CD8-positive, alpha-beta memory T cell (primary cell): Measurements from ENCODE around the gene SPAG4. TPM values are rescaled to one million over a fixed set of nuclear protein-coding genes. Genes with fewer than 3 reads are reported as not detected.

Experiments
- CTCF ChIA-PET: fragments of 350-600 bp; sonication (Branson Sonifier 250); formaldehyde crosslinking; loops from one replicate; lab custom pipeline; 2021; ENCODE audit warnings: antibody characterized with exemption; lab: Charles Lee
- POLR2A ChIA-PET: fragments of 350-600 bp; sonication (Branson Sonifier 250); formaldehyde crosslinking; loops from one replicate; lab custom pipeline; 2021; ENCODE audit warnings: antibody characterized with exemption; lab: Charles Lee
- DNase-seq, 5 donors: peaks; one replicate each; pipeline versions ENCODE4 v3.0.0 to v3.0.0-alpha.2; 2020 to 2022; ENCODE audit warnings: mixed read lengths in 1 of 5
- H3K27ac ChIP-seq: one replicate; pipeline ENCODE4 v1.7.0; 2013; ENCODE audit warnings: low read depth, mild to moderate bottlenecking, low read length, moderate library complexity
- H3K27me3 ChIP-seq: 2 replicates; pipeline ENCODE4 v1.7.0; 2013; ENCODE audit warnings: low read length, mild to moderate bottlenecking; ENCODE audit not compliant: insufficient read depth, poor library complexity, severe bottlenecking
- H3K36me3 ChIP-seq: 2 replicates; pipeline ENCODE4 v1.7.0; 2013; ENCODE audit warnings: mild to moderate bottlenecking, low read length, moderate library complexity; ENCODE audit not compliant: insufficient read depth
- H3K4me1 ChIP-seq: 2 replicates; pipeline ENCODE4 v1.7.0; 2013; ENCODE audit warnings: mild to moderate bottlenecking, low read length, moderate library complexity; ENCODE audit not compliant: insufficient read depth
- H3K4me3 ChIP-seq: 2 replicates; pipeline ENCODE4 v1.7.0; 2013; ENCODE audit warnings: mild to moderate bottlenecking, low read length
- H3K9me3 ChIP-seq: 2 replicates; pipeline ENCODE4 v1.7.0; 2013; ENCODE audit warnings: mild to moderate bottlenecking, low read length
- H3K27ac Mint-ChIP-seq, 8 donors: one replicate each; pipeline ENCODE4 v1.8.0; 2020 to 2021; ENCODE audit warnings: mixed read lengths in 8 of 8, mild to moderate bottlenecking in 6 of 8, inconsistent platforms in 3 of 8, moderate library complexity in 3 of 8
- H3K27me3 Mint-ChIP-seq, 2 donors: one replicate each; pipeline ENCODE4 v1.8.0; 2020 to 2021; ENCODE audit warnings: mixed read lengths in 2 of 2, mild to moderate bottlenecking in 1 of 2, moderate library complexity in 1 of 2
- H3K36me3 Mint-ChIP-seq, 3 donors: one replicate each; pipeline ENCODE4 v1.8.0; 2020 to 2021; ENCODE audit warnings: mixed read lengths in 3 of 3, inconsistent platforms in 1 of 3, mild to moderate bottlenecking in 1 of 3
- H3K4me1 Mint-ChIP-seq, 3 donors: one replicate each; pipeline ENCODE4 v1.8.0; 2020 to 2021; ENCODE audit warnings: mixed read lengths in 3 of 3, inconsistent platforms in 1 of 3, mild to moderate bottlenecking in 1 of 3
- H3K4me3 Mint-ChIP-seq, 7 donors: one replicate each; pipeline ENCODE4 v1.8.0; 2020 to 2021; ENCODE audit warnings: mixed read lengths in 7 of 7, mild to moderate bottlenecking in 6 of 7, moderate library complexity in 4 of 7, inconsistent platforms in 2 of 7
- H3K9me3 Mint-ChIP-seq, 5 donors: one replicate each; pipeline ENCODE4 v1.8.0; 2020 to 2022; ENCODE audit warnings: mixed read lengths in 5 of 5, mild to moderate bottlenecking in 3 of 5, moderate library complexity in 2 of 5, inconsistent platforms in 1 of 5
- polyA plus RNA-seq: library from polyadenylated mRNA; unstranded; fragments of 300-500 nt; fragmentation: Illumina TruSeq; gene quantifications from one replicate; pipeline ENCODE4 v1.2.3, GENCODE V29; 2021
- total RNA-seq, 2 experiments: library from RNA; stranded (reverse); gene quantifications; one replicate each; pipeline ENCODE4 v1.2.3, GENCODE V29; 2021

SPAG4 gene
- total and polyA plus RNA-seq, 3 experiments from 2014 or later = 1.1 to 2.1 (median 2.1) TPM

- peaks cover 0 to 8% of the 10 kb centered on the region in 2 donors for H3K27me3 Mint-ChIP-seq
- DNase-seq = peak in 2 of 5 donors; percentile 18 to 56
- peak overlapping the region; percentile 67 for H3K27ac ChIP-seq
- H3K4me1 Mint-ChIP-seq = peaks cover 25 to 49% (median 32%) of the 10 kb centered on the region in 3 donors
- H3K9me3 Mint-ChIP-seq = no peaks in the 10 kb centered on the region
- H3K4me3 Mint-ChIP-seq = peak overlapping the region; percentile 83 to 95 (median 92)
- peak overlapping the region; percentile 63 to 98 (median 86) for H3K27ac Mint-ChIP-seq
- no peaks in the 10 kb centered on the region for H3K9me3 ChIP-seq
- peaks cover 26% of the 10 kb centered on the region for H3K4me1 ChIP-seq
- peak overlapping the region; percentile 66 for H3K4me3 ChIP-seq
- CTCF ChIA-PET = interaction anchor here (0.7 to 6.5 kb wide), 24 partner anchors 8 to 336 kb away, joined by 3 to 55 read pairs (median 4); partner anchors contain the start of genes CPNE1, NFS1, RBM12 and RBM39
- H3K36me3 Mint-ChIP-seq = peaks cover 0 to 4% (median 2%) of the 10 kb centered on the region in 3 donors
- no peaks in the 10 kb centered on the region for H3K36me3 ChIP-seq
- H3K27me3 ChIP-seq = no peaks in the 10 kb centered on the region
- POLR2A ChIA-PET = interaction anchor here (1.0 to 4.9 kb wide), 5 partner anchors 17 to 335 kb away, joined by 4 to 57 read pairs (median 5); partner anchors contain the start of genes CPNE1, RBM12, RBM39 and SCAND1
Observed at GRCh38 chr20:35618263-35619131, 2.9 kb downstream of the SPAG4 start.

GRCh38 chr20:35619196-35620095, 3.8 kb downstream of the SPAG4 start:
- no peaks in the 10 kb centered on the region for H3K9me3 Mint-ChIP-seq
- peaks cover 25 to 49% (median 32%) of the 10 kb centered on the region in 3 donors for H3K4me1 Mint-ChIP-seq
- no peaks in the 10 kb centered on the region for H3K27me3 ChIP-seq
- peak overlapping the region; percentile 83 to 95 (median 92) for H3K4me3 Mint-ChIP-seq
- DNase-seq = peak; percentile 64 to 78 (median 74)
- H3K27me3 Mint-ChIP-seq = peaks cover 0 to 8% of the 10 kb centered on the region in 2 donors
- H3K4me1 ChIP-seq = peaks cover 26% of the 10 kb centered on the region
- POLR2A ChIA-PET = interaction anchor here (0.6 to 4.9 kb wide), 8 partner anchors 18 to 334 kb away, joined by 3 to 57 read pairs (median 4); partner anchors contain the start of genes CPNE1, RBM12, RBM39 and SCAND1
- H3K9me3 ChIP-seq = no peaks in the 10 kb centered on the region
- no peaks in the 10 kb centered on the region for H3K36me3 ChIP-seq
- CTCF ChIA-PET = interaction anchor here (0.7 to 6.5 kb wide), 26 partner anchors 9 to 335 kb away, joined by 3 to 55 read pairs (median 4); partner anchors contain the start of genes CPNE1, NFS1, RBM12 and RBM39
- no peak overlapping the region for H3K27ac ChIP-seq
- H3K27ac Mint-ChIP-seq = peak overlapping the region; percentile 78 to 98 (median 83)
- peaks cover 0 to 4% (median 2%) of the 10 kb centered on the region in 3 donors for H3K36me3 Mint-ChIP-seq
- H3K4me3 ChIP-seq = peak overlapping the region; percentile 66

GRCh38 chr20:35620818-35621559, 5.4 kb downstream of the SPAG4 start:
- POLR2A ChIA-PET = interaction anchor here (0.7 kb wide), 1 partner anchor 114 kb away, joined by 3 read pairs; no protein-coding TSS in a partner anchor
- H3K27ac Mint-ChIP-seq = peak overlapping the region; percentile 45 to 98 (median 71)

GRCh38 chr20:35621560-35621946, 5.9 kb downstream of the SPAG4 start:
- H3K4me1 ChIP-seq = peaks cover 21% of the 10 kb centered on the region
- Mint-ChIP-seq H3K9me3 (no peaks in the 10 kb centered on the region), H3K4me3 (no peak overlapping the region), H3K4me1 (peaks cover 18 to 37% (median 28%) of the 10 kb centered on the region in 3 donors), H3K36me3 (peaks cover 4 to 20% (median 8%) of the 10 kb centered on the region in 3 donors), H3K27me3 (peaks cover 0 to 1% of the 10 kb centered on the region in 2 donors), H3K27ac (peak overlapping the region in 5 of 8 donors; percentile 35 to 76 (median 70))
- CTCF ChIA-PET = interaction anchor here (0.9 to 6.5 kb wide), 5 partner anchors 9 to 158 kb away, joined by 3 to 55 read pairs (median 3); no protein-coding TSS in a partner anchor
- H3K9me3 ChIP-seq = no peaks in the 10 kb centered on the region
- DNase-seq = no peak
- H3K27me3 ChIP-seq = no peaks in the 10 kb centered on the region
- H3K4me3 ChIP-seq = no peak overlapping the region
- H3K36me3 ChIP-seq = peaks cover 3% of the 10 kb centered on the region
- POLR2A ChIA-PET = interaction anchor here (0.7 kb wide), 1 partner anchor 113 kb away, joined by 3 read pairs; no protein-coding TSS in a partner anchor
- H3K27ac ChIP-seq = no peak overlapping the region

More at GRCh38 chr20:35620818-35621559, 5.4 kb downstream of the SPAG4 start:
- H3K9me3 Mint-ChIP-seq = no peaks in the 10 kb centered on the region
- Histone ChIP-seq H3K36me3 (no peaks in the 10 kb centered on the region), H3K4me1 (peaks cover 21% of the 10 kb centered on the region), H3K9me3 (no peaks in the 10 kb centered on the region), H3K27me3 (no peaks in the 10 kb centered on the region), H3K27ac (no peak overlapping the region), H3K4me3 (no peak overlapping the region)
- no peak for DNase-seq
- peak overlapping the region in 2 of 7 donors; percentile 7 to 54 for H3K4me3 Mint-ChIP-seq
- peaks cover 4 to 15% (median 8%) of the 10 kb centered on the region in 3 donors for H3K36me3 Mint-ChIP-seq
- CTCF ChIA-PET = interaction anchor here (0.9 to 6.5 kb wide), 5 partner anchors 10 to 157 kb away, joined by 3 to 55 read pairs (median 3); no protein-coding TSS in a partner anchor
- peaks cover 22 to 41% (median 28%) of the 10 kb centered on the region in 3 donors for H3K4me1 Mint-ChIP-seq
- H3K27me3 Mint-ChIP-seq = peaks cover 0 to 4% of the 10 kb centered on the region in 2 donors

DNA sequence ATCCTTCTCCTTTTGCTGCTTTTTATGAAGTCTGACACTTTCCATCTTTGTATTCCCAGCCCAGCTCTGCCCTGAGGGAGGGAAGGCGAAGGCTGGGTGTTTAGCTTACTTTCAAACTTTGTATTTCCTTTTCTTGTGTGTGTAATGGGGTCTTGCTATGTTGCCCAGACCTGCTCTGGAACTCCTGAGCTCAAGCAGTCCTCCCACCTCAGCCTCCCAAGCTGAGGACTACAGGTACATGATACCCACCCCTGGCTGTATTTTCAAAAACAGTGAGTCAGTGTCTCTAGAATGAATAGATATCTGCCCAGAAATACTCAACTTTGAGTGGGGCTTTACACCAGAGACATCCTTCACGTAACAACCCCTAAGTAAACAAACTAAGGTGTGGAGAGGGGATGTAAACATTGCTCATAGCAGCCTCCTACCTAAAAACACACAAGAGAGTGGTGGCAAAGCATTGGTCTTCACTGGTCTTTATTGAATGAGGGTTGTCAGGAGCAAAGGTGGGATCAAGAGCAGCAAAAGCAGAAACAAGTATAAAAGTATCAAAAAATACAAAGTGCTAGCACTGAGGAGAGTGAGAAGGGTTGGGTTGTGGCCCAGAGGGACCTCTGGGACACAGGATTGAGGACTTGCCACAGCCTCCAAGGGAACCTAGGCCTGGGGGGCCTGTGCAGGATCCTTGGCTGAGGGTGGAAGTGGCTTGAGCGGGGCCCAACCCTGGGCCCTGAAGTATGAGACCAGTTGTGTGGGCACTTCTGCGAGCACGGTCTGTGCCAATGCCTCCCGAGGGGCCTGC, 10.2 kb downstream of the SPAG4 start:
- no peaks in the 10 kb centered on the region for H3K4me1 Mint-ChIP-seq
- Histone ChIP-seq H3K4me1 (no peaks in the 10 kb centered on the region), H3K9me3 (no peaks in the 10 kb centered on the region), H3K27ac (no peak overlapping the region), H3K36me3 (peaks cover 19% of the 10 kb centered on the region), H3K4me3 (no peak overlapping the region), H3K27me3 (no peaks in the 10 kb centered on the region)
- H3K9me3 Mint-ChIP-seq = no peaks in the 10 kb centered on the region
- ChIA-PET POLR2A (no interaction called here), CTCF (no interaction called here)
- DNase-seq = no peak
- peaks cover 4 to 56% (median 14%) of the 10 kb centered on the region in 3 donors for H3K36me3 Mint-ChIP-seq
- H3K4me3 Mint-ChIP-seq = no peak overlapping the region
- H3K27me3 Mint-ChIP-seq = no peaks in the 10 kb centered on the region
- H3K27ac Mint-ChIP-seq = peak overlapping the region in 7 of 8 donors; percentile 2 to 88 (median 56)

DNA sequence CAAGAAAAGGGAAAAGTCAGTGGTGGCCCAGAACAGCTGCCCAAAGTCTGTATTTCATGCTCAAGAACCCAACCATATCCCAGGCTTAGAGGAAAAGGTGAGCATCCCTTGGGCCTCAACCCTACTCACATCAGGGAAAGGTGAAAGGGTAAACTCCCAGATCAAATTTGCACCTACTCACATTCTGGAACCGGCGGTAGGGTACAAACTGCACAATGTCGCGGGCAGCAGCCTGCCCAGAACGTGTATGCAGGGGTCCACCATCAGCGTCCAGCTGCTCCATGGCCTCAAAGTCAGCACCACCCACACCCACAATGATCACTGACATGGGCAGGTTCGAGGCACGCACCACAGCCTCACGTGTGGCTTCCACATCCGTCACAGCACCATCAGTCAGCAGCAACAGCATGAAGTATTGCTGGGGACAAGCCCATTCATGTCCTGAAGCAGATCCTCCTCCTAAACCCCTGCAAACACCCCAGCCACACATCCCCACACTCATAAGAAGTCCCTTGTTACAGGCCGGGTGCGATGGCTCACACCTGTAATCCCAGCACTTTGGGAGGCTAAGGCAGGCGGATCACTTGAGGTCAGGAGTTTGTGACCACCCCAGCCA, 10.9 kb downstream of the SPAG4 start:
- Histone ChIP-seq H3K36me3 (peaks cover 26% of the 10 kb centered on the region), H3K4me1 (no peaks in the 10 kb centered on the region), H3K27me3 (no peaks in the 10 kb centered on the region), H3K9me3 (no peaks in the 10 kb centered on the region), H3K27ac (no peak overlapping the region), H3K4me3 (no peak overlapping the region)
- CTCF ChIA-PET = no interaction called here
- Mint-ChIP-seq H3K9me3 (no peaks in the 10 kb centered on the region), H3K4me3 (no peak overlapping the region), H3K27ac (peak overlapping the region in 2 of 8 donors; percentile 11 to 88), H3K27me3 (no peaks in the 10 kb centered on the region), H3K4me1 (no peaks in the 10 kb centered on the region), H3K36me3 (peaks cover 4 to 63% (median 13%) of the 10 kb centered on the region in 3 donors)
- no peak for DNase-seq
- POLR2A ChIA-PET = no interaction called here
